Measurements from ENCODE around the gene CDS2. TPM values are rescaled to one million over a fixed set of nuclear protein-coding genes. Genes with fewer than 3 reads are reported as not detected.
A peak's percentile ranks its signal among the peaks of the same experiment; 100 is the strongest.

CDS2 gene
- total RNA-seq, 1 donor from 2014 or later = 20.6 TPM

GRCh38 chr20:5181958-5182357, 55.1 kb downstream of the CDS2 start:
- DNase-seq = no peak

- no peak for DNase-seq
Measured at GRCh38 chr20:5182615-5183254, 55.9 kb downstream of the CDS2 start.

GRCh38 chr20:5183731-5184474, 57.1 kb downstream of the CDS2 start:
- DNase-seq = no peak

GRCh38 chr20:5184684-5185083, 57.9 kb downstream of the CDS2 start:
- no peak for DNase-seq

- DNase-seq = no peak
Measured at GRCh38 chr20:5187122-5187521, 60.3 kb downstream of the CDS2 start.

GRCh38 chr20:5188736-5189135, 61.9 kb downstream of the CDS2 start:
- no peak for DNase-seq

GRCh38 chr20:5189917-5190316, 63.1 kb downstream of the CDS2 start:
- DNase-seq = no peak

GRCh38 chr20:5190444-5190843, 63.6 kb downstream of the CDS2 start:
- DNase-seq = no peak

- peak; percentile 80 for DNase-seq
Measured at GRCh38 chr20:5191829-5192569, 65.2 kb downstream of the CDS2 start.

GRCh38 chr20:5192570-5193431, 66.0 kb downstream of the CDS2 start:
- no peak for DNase-seq

- DNase-seq = no peak
Measured at GRCh38 chr20:5195655-5196054, 68.8 kb downstream of the CDS2 start.

GRCh38 chr20:5196149-5196548, 69.3 kb downstream of the CDS2 start:
- DNase-seq = no peak

- DNase-seq = no peak
Measured at GRCh38 chr20:5197270-5197827, 70.5 kb downstream of the CDS2 start.

GRCh38 chr20:5197847-5198650, 71.2 kb downstream of the CDS2 start:
- DNase-seq = no peak

GRCh38 chr20:5198651-5198924, 71.8 kb downstream of the CDS2 start:
- no peak for DNase-seq

GRCh38 chr20:5203380-5203779, 76.6 kb downstream of the CDS2 start:
- DNase-seq = no peak

- peak; percentile 38 for DNase-seq
Measured at GRCh38 chr20:5205348-5206210, 78.8 kb downstream of the CDS2 start.

- DNase-seq = no peak
Measured at GRCh38 chr20:5207138-5207537, 80.3 kb downstream of the CDS2 start.

GRCh38 chr20:5211803-5212714, 85.3 kb downstream of the CDS2 start:
- no peak for DNase-seq
